MM.1S (cell line): ENCODE results near the gene SORCS2.

Experiments
- DNase-seq: peaks from one replicate; pipeline ENCODE4 v3.0.0-alpha.2; 2015
- H2AFZ ChIP-seq: fragments of 300-600 bp; sonication (generic); 2 replicates; pipeline ENCODE4 v1.6.0; 2016; ENCODE audit warnings: antibody characterized with exemption, low read length
- H3F3A ChIP-seq: fragments of 300-600 bp; sonication (generic); 2 replicates; pipeline ENCODE4 v1.6.1; 2016; ENCODE audit warnings: mild to moderate bottlenecking, antibody characterized with exemption, low read length, moderate library complexity, mixed read lengths; ENCODE audit not compliant: insufficient read depth
- H3K27ac ChIP-seq: fragments of 300-600 bp; sonication (generic); 2 replicates; pipeline ENCODE4 v1.5.1; 2016; ENCODE audit warnings: mild to moderate bottlenecking, low read length
- H3K27me3 ChIP-seq: fragments of 300-600 bp; sonication (generic); replicated peaks from 2 replicates; pipeline ENCODE4 v1.6.0; 2016; ENCODE audit warnings: low read length; ENCODE audit not compliant: insufficient read depth
- H3K36me3 ChIP-seq: fragments of 300-600 bp; sonication (generic); replicated peaks from 2 replicates; pipeline ENCODE4 v1.6.1; 2016; ENCODE audit warnings: mild to moderate bottlenecking, low read length, mixed read lengths; ENCODE audit not compliant: insufficient read depth
- H3K4me1 ChIP-seq: fragments of 300-600 bp; sonication (generic); 2 replicates; pipeline ENCODE4 v1.6.1; 2016; ENCODE audit warnings: low read length, mixed read lengths
- H3K4me2 ChIP-seq: fragments of 300-600 bp; sonication (generic); 2 replicates; pipeline ENCODE4 v1.6.0; 2016; ENCODE audit warnings: low read depth, low read length
- H3K4me3 ChIP-seq: fragments of 300-600 bp; sonication (generic); 2 replicates; pipeline ENCODE4 v1.5.1; 2016; ENCODE audit warnings: low read length, mixed read lengths
- H3K79me2 ChIP-seq: fragments of 300-600 bp; sonication (generic); 2 replicates; pipeline ENCODE4 v1.6.1; 2016; ENCODE audit warnings: mixed run types, low read length, mixed read lengths
- H3K9ac ChIP-seq: fragments of 300-600 bp; sonication (generic); 2 replicates; pipeline ENCODE4 v1.6.1; 2016; ENCODE audit warnings: low read length, mixed read lengths
- H3K9me2 ChIP-seq: fragments of 300-600 bp; sonication (generic); replicated peaks from 2 replicates; pipeline ENCODE4 v1.6.1; 2016; ENCODE audit warnings: mild to moderate bottlenecking, low read length, mixed read lengths; ENCODE audit not compliant: insufficient read depth
- H3K9me3 ChIP-seq: fragments of 300-600 bp; sonication (generic); replicated peaks from 2 replicates; pipeline ENCODE4 v1.6.1; 2016; ENCODE audit warnings: mild to moderate bottlenecking, low read length, mixed read lengths; ENCODE audit not compliant: insufficient read depth
- H4K20me1 ChIP-seq: fragments of 300-600 bp; sonication (generic); 2 replicates; pipeline ENCODE4 v1.6.1; 2016; ENCODE audit warnings: mild to moderate bottlenecking, low read length, moderate library complexity, mixed read lengths; ENCODE audit not compliant: insufficient read depth
- EZH2 ChIP-seq: fragments of 300-600 bp; sonication (generic); optimal IDR thresholded peaks from 2 replicates; pipeline ENCODE3; 2017; ENCODE audit warnings: low read depth, mild to moderate bottlenecking, antibody characterized with exemption, low read length, mixed read lengths
- EZH2phosphoT487 ChIP-seq: fragments of 300-600 bp; sonication (generic); IDR thresholded peaks from 2 replicates; pipeline ENCODE4 v1.6.1; 2018; ENCODE audit warnings: antibody characterized with exemption, low read length
- TF ChIP-seq, protein P1 (sequence below): fragments of 300-600 bp; sonication (generic); IDR thresholded peaks from 2 replicates; pipeline ENCODE4 v1.5.1; 2016; ENCODE audit warnings: antibody characterized with exemption, low read length, mixed read lengths

SORCS2 gene

DNA sequence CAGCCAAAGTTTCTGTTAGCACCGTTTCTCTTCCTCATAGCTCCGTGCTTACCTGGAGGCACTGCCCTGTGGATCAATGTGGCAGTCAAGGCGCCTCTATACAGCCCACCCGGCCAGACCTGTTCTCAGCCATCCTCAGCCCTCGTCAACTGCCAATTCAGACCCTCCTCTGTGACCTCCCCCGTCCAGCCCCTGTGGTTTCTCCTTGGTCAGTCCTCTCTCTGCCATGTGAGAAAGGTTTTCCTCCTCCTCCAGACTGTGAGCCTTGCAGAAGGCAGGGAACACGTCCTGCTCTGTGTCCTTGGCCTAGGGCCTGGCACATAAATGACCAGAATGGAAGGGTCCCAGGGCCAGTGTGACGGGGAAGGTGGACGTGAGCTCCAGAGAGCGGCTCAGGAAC lies 417.0 kb downstream of the SORCS2 start:
- H4K20me1 ChIP-seq: no peaks in the 10 kb centered on the region
- H3K4me1 ChIP-seq: no peaks in the 10 kb centered on the region
- no peaks in the 10 kb centered on the region for H3K79me2 ChIP-seq
- no peak for TF ChIP-seq EZH2phosphoT487
- TF ChIP-seq, protein P1, sequence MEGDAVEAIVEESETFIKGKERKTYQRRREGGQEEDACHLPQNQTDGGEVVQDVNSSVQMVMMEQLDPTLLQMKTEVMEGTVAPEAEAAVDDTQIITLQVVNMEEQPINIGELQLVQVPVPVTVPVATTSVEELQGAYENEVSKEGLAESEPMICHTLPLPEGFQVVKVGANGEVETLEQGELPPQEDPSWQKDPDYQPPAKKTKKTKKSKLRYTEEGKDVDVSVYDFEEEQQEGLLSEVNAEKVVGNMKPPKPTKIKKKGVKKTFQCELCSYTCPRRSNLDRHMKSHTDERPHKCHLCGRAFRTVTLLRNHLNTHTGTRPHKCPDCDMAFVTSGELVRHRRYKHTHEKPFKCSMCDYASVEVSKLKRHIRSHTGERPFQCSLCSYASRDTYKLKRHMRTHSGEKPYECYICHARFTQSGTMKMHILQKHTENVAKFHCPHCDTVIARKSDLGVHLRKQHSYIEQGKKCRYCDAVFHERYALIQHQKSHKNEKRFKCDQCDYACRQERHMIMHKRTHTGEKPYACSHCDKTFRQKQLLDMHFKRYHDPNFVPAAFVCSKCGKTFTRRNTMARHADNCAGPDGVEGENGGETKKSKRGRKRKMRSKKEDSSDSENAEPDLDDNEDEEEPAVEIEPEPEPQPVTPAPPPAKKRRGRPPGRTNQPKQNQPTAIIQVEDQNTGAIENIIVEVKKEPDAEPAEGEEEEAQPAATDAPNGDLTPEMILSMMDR: no peak
- no peak for TF ChIP-seq EZH2
- no peak overlapping the region for H2AFZ ChIP-seq
- H3K9me3 ChIP-seq: no peaks in the 10 kb centered on the region
- no peak overlapping the region for H3K4me2 ChIP-seq
- H3K4me3 ChIP-seq: no peak overlapping the region
- no peaks in the 10 kb centered on the region for H3K9me2 ChIP-seq
- H3K27me3 ChIP-seq: peaks cover 87% of the 10 kb centered on the region
- DNase-seq: no peak
- no peak overlapping the region for H3K27ac ChIP-seq
- H3K36me3 ChIP-seq: no peaks in the 10 kb centered on the region
- no peak overlapping the region for H3K9ac ChIP-seq
- H3F3A ChIP-seq: no peaks in the 10 kb centered on the region

DNA sequence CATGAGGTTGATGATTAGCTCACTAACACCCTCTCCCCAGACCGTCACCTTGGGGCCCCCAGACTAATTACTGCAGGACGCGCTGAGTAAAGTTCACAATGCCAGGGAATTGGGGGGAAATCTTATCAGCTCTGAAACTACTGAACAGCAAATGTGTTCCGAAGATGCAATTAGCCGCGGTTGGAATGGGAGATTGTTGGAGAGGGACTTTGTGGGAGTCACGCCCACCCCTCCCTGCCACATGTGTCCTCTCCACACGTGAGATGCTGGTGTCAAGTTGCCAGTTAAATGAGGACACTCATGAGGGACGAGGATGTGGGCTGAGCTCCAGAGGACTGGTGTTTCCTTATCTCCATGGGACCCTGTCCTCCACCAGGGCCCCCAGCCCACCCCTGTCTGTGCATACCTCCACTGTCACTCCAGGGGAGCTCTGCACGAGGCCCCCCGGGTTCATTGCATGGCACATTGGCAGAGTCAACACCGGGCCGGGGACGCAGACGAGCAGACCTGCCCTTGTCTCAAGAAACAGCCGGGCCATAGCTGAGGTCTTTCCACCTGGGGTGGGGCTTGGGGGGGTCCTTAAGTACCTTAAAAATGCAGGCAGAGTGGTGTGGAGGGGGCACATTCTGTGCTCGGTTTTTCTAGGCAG lies 417.8 kb downstream of the SORCS2 start:
- no peak overlapping the region for H2AFZ ChIP-seq
- H3F3A ChIP-seq: no peaks in the 10 kb centered on the region
- peaks cover 79% of the 10 kb centered on the region for H3K27me3 ChIP-seq
- no peak overlapping the region for H3K4me3 ChIP-seq
- H4K20me1 ChIP-seq: no peaks in the 10 kb centered on the region
- H3K9ac ChIP-seq: no peak overlapping the region
- H3K9me3 ChIP-seq: no peaks in the 10 kb centered on the region
- no peaks in the 10 kb centered on the region for H3K9me2 ChIP-seq
- H3K4me1 ChIP-seq: no peaks in the 10 kb centered on the region
- H3K27ac ChIP-seq: no peak overlapping the region
- no peaks in the 10 kb centered on the region for H3K79me2 ChIP-seq
- H3K36me3 ChIP-seq: no peaks in the 10 kb centered on the region
- no peak overlapping the region for H3K4me2 ChIP-seq
- no peak for TF ChIP-seq EZH2phosphoT487
- no peak for TF ChIP-seq EZH2
- TF ChIP-seq, protein P1: no peak
- no peak for DNase-seq

DNA sequence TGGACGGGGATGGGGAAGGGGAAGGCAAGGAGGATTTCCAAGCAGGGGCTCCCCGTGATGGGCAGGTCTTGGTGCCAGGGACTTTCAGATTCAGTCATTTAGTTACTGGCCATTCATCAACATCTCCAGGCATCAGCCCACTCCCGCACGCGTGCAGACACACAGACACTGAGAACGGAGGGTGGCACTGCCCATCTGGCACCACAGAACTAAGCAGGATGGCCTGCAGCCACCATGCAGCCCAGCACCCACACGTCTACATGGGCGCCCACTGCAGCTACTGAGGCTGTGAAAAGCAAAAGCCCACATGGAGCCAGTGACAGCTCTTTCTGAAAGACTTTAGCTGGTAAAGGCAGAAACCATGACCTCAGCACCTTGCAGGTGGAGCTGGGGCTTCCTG lies 418.5 kb downstream of the SORCS2 start:
- Histone ChIP-seq H3K4me2 (no peak overlapping the region), H3K27me3 (peaks cover 72% of the 10 kb centered on the region), H3K4me3 (no peak overlapping the region), H3K4me1 (no peaks in the 10 kb centered on the region), H3K9me3 (no peaks in the 10 kb centered on the region), H3F3A (no peaks in the 10 kb centered on the region), H3K36me3 (no peaks in the 10 kb centered on the region), H3K9me2 (no peaks in the 10 kb centered on the region), H3K79me2 (no peaks in the 10 kb centered on the region), H3K9ac (no peak overlapping the region), H3K27ac (no peak overlapping the region), H2AFZ (no peak overlapping the region), H4K20me1 (no peaks in the 10 kb centered on the region)
- TF ChIP-seq EZH2phosphoT487 (no peak), EZH2 (no peak)
- TF ChIP-seq, protein P1: no peak
- DNase-seq: no peak
